Parathyroid adenoma (tissue), 2 donors: ENCODE data around the gene P2RX6.

Source experiments
- H2AFZ ChIP-seq: fragments of 300-600 bp; sonication (generic); one replicate; pipeline ENCODE4 v1.7.0; 2017; ENCODE audit warnings: antibody characterized with exemption, mild to moderate bottlenecking
- H3K27ac ChIP-seq: fragments of 300-600 bp; sonication (generic); one replicate; pipeline ENCODE4 v1.7.0; 2017
- H3K27me3 ChIP-seq: fragments of 300-600 bp; sonication (generic); one replicate; pipeline ENCODE4 v1.7.0; 2017; ENCODE audit warnings: low read length; ENCODE audit not compliant: control insufficient read depth, insufficient read depth
- H3K36me3 ChIP-seq: fragments of 300-600 bp; sonication (generic); one replicate; pipeline ENCODE4 v1.7.0; 2017; ENCODE audit warnings: low read length; ENCODE audit not compliant: control insufficient read depth, insufficient read depth
- H3K4me1 ChIP-seq: fragments of 300-600 bp; sonication (generic); one replicate; pipeline ENCODE4 v1.7.0; 2017; ENCODE audit warnings: control low read depth
- H3K4me2 ChIP-seq: fragments of 300-600 bp; sonication (generic); one replicate; pipeline ENCODE4 v1.7.0; 2017; ENCODE audit warnings: low read length
- H3K4me3 ChIP-seq: fragments of 300-600 bp; sonication (generic); one replicate; pipeline ENCODE4 v1.7.0; 2017; ENCODE audit warnings: low read depth, low read length
- H3K79me2 ChIP-seq: fragments of 300-600 bp; sonication (generic); one replicate; pipeline ENCODE4 v1.7.0; 2017; ENCODE audit warnings: control low read depth
- H3K9ac ChIP-seq: fragments of 300-600 bp; sonication (generic); one replicate; pipeline ENCODE4 v1.7.0; 2017; ENCODE audit warnings: mild to moderate bottlenecking
- H3K9me3 ChIP-seq: fragments of 300-600 bp; sonication (generic); one replicate; pipeline ENCODE4 v1.7.0; 2017; ENCODE audit warnings: low read length; ENCODE audit not compliant: control insufficient read depth
- CTCF ChIP-seq: fragments of 300-600 bp; sonication (generic); IDR thresholded peaks from one replicate; pipeline ENCODE4 v1.7.0; 2017; ENCODE audit warnings: antibody characterized with exemption, mild to moderate bottlenecking
- donor health status: primary hyperparathyroidism.

P2RX6 gene

DNA sequence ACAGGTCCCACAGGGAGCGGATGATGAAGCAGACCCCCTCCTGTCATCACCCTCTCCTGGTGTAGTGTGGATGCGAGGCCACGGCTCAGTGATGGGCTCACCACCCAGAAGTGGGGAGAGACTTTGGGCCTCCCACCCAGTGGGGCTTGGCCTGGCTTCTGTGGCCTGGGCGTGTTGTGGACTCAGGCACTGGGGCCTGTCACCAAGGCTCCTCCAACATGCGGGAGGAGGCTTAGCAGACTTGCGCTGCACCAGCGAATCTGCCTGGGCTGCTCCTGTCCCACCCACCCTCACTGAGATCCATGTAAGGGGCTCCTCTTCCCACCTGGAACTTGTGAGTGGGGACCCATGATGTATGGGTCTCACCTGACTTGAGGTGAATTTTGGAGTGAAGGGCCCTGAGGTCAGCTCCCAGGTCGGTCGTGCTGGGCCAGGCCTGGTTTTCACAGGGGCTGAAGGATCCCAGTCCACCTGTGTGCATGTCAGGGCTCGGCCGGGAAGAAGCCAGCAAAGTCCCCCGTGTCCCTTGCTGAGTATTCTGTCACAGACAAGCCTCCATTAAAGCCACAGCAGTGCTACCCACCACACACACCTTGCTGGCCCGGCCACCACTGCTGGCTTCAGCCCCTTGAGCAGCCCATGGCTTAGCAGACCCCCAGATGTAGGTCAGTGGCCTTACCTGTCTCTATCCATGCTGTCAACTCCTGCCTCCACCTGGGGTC, 17.3 kb upstream of the P2RX6 start:
- Histone ChIP-seq H3K79me2 (no peaks in the 10 kb centered on the region), H3K9ac (no peak overlapping the region), H3K36me3 (no peaks in the 10 kb centered on the region), H3K27me3 (no peaks in the 10 kb centered on the region), H3K9me3 (no peaks in the 10 kb centered on the region), H2AFZ (no peak overlapping the region), H3K4me2 (no peak overlapping the region), H3K27ac (no peak overlapping the region), H3K4me1 (peaks cover 4% of the 10 kb centered on the region), H3K4me3 (no peak overlapping the region)
- TF ChIP-seq CTCF, result no peak

GRCh38 chr22:20998411-20999336, 16.3 kb upstream of the P2RX6 start:
- no peaks in the 10 kb centered on the region for H3K36me3 ChIP-seq

DNA sequence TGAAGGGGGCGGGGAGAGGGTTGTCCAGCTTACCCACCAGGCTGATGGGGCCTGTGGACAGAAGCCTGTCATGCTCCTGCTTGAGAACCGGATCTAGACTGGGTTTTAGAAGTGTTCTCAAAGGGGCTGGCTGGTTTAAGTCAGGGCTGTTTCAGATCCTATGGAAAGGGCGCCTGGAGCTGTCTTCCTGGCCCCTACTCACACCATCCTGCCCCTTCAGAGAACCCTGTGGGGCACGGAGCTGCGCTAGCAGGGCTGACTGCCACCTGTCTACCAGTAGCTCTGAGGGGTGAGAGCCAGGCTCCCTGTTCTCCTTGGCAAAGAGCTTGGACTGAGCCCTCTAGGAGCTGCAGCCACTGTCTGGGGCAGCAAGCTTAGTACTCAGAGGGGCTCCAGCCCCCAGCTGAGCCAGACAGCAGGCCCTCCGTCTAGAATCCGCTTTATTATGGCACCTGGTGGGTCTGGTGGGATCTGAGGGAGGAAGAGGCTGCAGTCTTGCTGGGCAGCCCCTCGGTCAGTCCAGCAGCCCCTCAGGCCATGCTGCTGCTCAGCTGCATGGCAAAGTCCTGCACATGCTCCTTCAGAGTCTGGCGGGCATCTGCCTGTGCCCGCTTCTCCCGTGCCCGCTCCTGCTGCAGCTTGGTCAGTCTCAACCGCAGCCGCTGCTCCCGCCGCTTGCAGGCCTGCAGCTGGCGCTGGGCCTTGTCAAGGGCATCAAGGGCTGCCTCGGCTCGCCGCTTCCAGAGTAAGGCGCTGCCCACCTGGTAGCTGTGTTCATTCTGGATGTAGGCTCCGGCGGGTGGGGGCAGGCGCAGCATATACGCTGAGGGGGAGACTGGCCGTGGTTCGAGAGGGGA, 15.4 kb upstream of the P2RX6 start:
- no peak overlapping the region for H3K4me2 ChIP-seq
- TF ChIP-seq CTCF, result no peak
- no peak overlapping the region for H2AFZ ChIP-seq
- no peak overlapping the region for H3K27ac ChIP-seq
- H3K36me3 ChIP-seq, result no peaks in the 10 kb centered on the region
- H3K9me3 ChIP-seq, result no peaks in the 10 kb centered on the region
- H3K79me2 ChIP-seq, result no peaks in the 10 kb centered on the region
- no peak overlapping the region for H3K9ac ChIP-seq
- no peaks in the 10 kb centered on the region for H3K27me3 ChIP-seq
- H3K4me3 ChIP-seq, result no peak overlapping the region
- H3K4me1 ChIP-seq, result peaks cover 7% of the 10 kb centered on the region

More at GRCh38 chr22:20998411-20999336, 16.3 kb upstream of the P2RX6 start:
- no peak overlapping the region for H3K4me3 ChIP-seq
- H3K9me3 ChIP-seq, result no peaks in the 10 kb centered on the region
- TF ChIP-seq CTCF, result no peak
- no peak overlapping the region for H3K9ac ChIP-seq
- H3K27ac ChIP-seq, result no peak overlapping the region
- peaks cover 7% of the 10 kb centered on the region for H3K4me1 ChIP-seq
- H3K79me2 ChIP-seq, result no peaks in the 10 kb centered on the region
- H2AFZ ChIP-seq, result no peak overlapping the region
- H3K4me2 ChIP-seq, result no peak overlapping the region
- no peaks in the 10 kb centered on the region for H3K27me3 ChIP-seq

DNA sequence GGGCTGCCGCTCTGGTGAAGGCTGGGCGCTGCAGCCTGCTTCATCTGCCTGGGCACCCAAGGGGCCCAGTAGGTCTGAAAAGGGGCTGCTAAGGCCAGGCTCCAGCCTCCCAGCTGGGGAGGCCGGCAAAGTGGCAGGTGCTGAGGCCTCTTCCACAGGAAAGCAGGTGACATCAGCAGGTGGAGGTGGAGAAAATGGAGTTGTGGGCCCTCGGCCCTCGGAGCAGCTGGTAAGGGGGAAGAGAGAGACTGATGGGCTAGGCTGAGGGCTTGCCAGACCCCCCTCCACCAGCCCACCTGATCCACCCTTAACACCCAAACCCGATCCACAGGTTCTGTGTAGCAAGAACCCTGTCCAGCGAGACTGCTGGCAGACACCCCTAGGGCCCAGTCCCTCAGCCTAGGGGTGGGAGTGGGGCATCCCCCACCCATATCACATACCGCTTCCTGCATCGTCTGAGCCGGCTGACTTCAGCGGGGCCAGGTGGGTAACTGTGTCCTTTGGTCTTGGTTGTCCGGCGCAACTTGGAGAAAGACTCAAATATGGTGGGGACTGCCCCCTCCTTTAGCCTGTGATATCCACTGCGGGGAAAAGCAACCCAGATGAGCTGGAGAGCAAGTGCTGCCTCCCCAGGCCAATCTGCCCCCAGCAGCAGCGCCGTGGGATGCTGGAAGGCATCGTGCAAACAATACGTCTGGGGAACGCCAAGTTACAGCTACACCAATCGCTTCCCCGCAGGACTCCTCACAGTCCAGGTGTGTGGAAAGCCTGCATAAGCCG, 14.6 kb upstream of the P2RX6 start:
- Histone ChIP-seq H2AFZ (no peak overlapping the region), H3K27me3 (no peaks in the 10 kb centered on the region), H3K36me3 (no peaks in the 10 kb centered on the region), H3K4me1 (peaks cover 7% of the 10 kb centered on the region), H3K27ac (peak overlapping the region; percentile 97), H3K4me2 (peak overlapping the region; percentile 84), H3K79me2 (no peaks in the 10 kb centered on the region), H3K4me3 (peak overlapping the region; percentile 96), H3K9ac (no peak overlapping the region), H3K9me3 (no peaks in the 10 kb centered on the region)
- TF ChIP-seq CTCF, result no peak
